SK-N-SH (cell line): ENCODE results near the gene POMGNT1. TPM values are rescaled to one million over a fixed set of nuclear protein-coding genes. Genes with fewer than 3 reads are reported as not detected.

Experiments used
- CTCF ChIA-PET: fragments of 300-600, 350-600 bp; formaldehyde crosslinking; extraction: SDS; loops from one replicate; lab custom pipeline; 2021; lab: Yijun Ruan, JAX
- POLR2A ChIA-PET: fragments of 350-600 bp; sonication (Branson Sonifier 250); formaldehyde crosslinking; extraction: SDS; loops from one replicate; lab custom pipeline; 2020; ENCODE audit warnings: antibody characterized with exemption, inconsistent platforms; lab: Yijun Ruan, JAX
- DNase-seq: peaks from one replicate; pipeline ENCODE4 v3.0.0; 2012
- H2AFZ ChIP-seq: fragments of 200-600 bp; sonication (generic); 2 replicates; pipeline ENCODE4 v1.8.1; 2016; ENCODE audit warnings: antibody characterized with exemption, mild to moderate bottlenecking, low read depth
- H3F3A ChIP-seq: fragments of 200-600 bp; sonication (generic); replicated peaks from 2 replicates; pipeline ENCODE3; 2016; ENCODE audit warnings: antibody characterized with exemption, mild to moderate bottlenecking; ENCODE audit not compliant: insufficient read depth
- H3K27ac ChIP-seq, 2 experiments: fragments of 200-500 bp in 1 of 2; fragments of 200-600 bp in 1 of 2; sonication (Bioruptor generic) in 1 of 2; sonication (generic), shearing (Covaris generic) in 1 of 2; 2 replicates each; pipeline versions ENCODE4 v1.5.1 to v1.6.1; 2014 to 2016; ENCODE audit warnings: low read depth in 2 of 2, inconsistent platforms in 1 of 2, low read length in 1 of 2, mild to moderate bottlenecking in 1 of 2, mixed read lengths in 1 of 2
- H3K27me3 ChIP-seq: fragments of 200-600 bp; sonication (generic), shearing (Covaris generic); 2 replicates; pipeline ENCODE4 v1.6.1; 2016; ENCODE audit warnings: mixed run types; ENCODE audit not compliant: insufficient read depth
- H3K36me3 ChIP-seq, 2 experiments: fragments of 200-500 bp in 1 of 2; fragments of 200-600 bp in 1 of 2; sonication (Bioruptor generic) in 1 of 2; sonication (generic) in 1 of 2; replicated peaks in 1 of 2; 2 replicates each; pipeline versions ENCODE3 to v1.5.1; 2014 to 2016; ENCODE audit warnings: low read length in 1 of 2, mild to moderate bottlenecking in 1 of 2; ENCODE audit not compliant: insufficient read depth in 2 of 2, control insufficient read depth in 1 of 2
- H3K4me1 ChIP-seq, 2 experiments: fragments of 200-500 bp in 1 of 2; fragments of 200-600 bp in 1 of 2; sonication (Bioruptor generic) in 1 of 2; sonication (generic), shearing (Covaris generic) in 1 of 2; 2 replicates each; pipeline versions ENCODE4 v1.5.1 to v1.6.1; 2014 to 2016; ENCODE audit warnings: low read depth in 1 of 2, low read length in 1 of 2, mixed run types in 1 of 2; ENCODE audit not compliant: insufficient read depth in 2 of 2, control insufficient read depth in 1 of 2
- H3K4me2 ChIP-seq: fragments of 200-600 bp; sonication (generic), shearing (Covaris generic); 2 replicates; pipeline ENCODE4 v1.6.1; 2017; ENCODE audit warnings: mixed run types
- H3K4me3 ChIP-seq, 2 experiments: fragments of 200-500 bp in 1 of 2; fragments of 200-600 bp in 1 of 2; sonication (Bioruptor generic) in 1 of 2; sonication (generic), shearing (Covaris generic) in 1 of 2; 2 replicates each; pipeline versions ENCODE4 v1.5.1 to v1.8.1; 2014 to 2016; ENCODE audit warnings: low read depth in 2 of 2, inconsistent platforms in 1 of 2, low read length in 1 of 2, mild to moderate bottlenecking in 1 of 2, mixed read lengths in 1 of 2, moderate library complexity in 1 of 2
- H3K79me2 ChIP-seq: fragments of 200-600 bp; sonication (generic); 2 replicates; pipeline ENCODE4 v1.8.1; 2017; ENCODE audit warnings: mild to moderate bottlenecking; ENCODE audit not compliant: insufficient read depth
- H3K9ac ChIP-seq: fragments of 200-600 bp; sonication (generic); 2 replicates; pipeline ENCODE4 v1.6.1; 2017; ENCODE audit warnings: mixed run types
- H3K9me2 ChIP-seq: fragments of 200-600 bp; sonication (generic); 2 replicates; pipeline ENCODE4 v1.6.1; 2017; ENCODE audit warnings: mixed run types
- H3K9me3 ChIP-seq: fragments of 200-600 bp; sonication (generic); 2 replicates; pipeline ENCODE4 v1.6.1; 2017; ENCODE audit warnings: mixed run types, mild to moderate bottlenecking, moderate library complexity
- H4K20me1 ChIP-seq: fragments of 200-600 bp; sonication (generic); 2 replicates; pipeline ENCODE4 v1.6.1; 2017; ENCODE audit warnings: mild to moderate bottlenecking, mixed run types; ENCODE audit not compliant: insufficient read depth
- CHD2 ChIP-seq: fragments of 150-350 bp; IDR thresholded peaks from 2 replicates; pipeline ENCODE4 v1.6.1; 2018; ENCODE audit warnings: low read length; ENCODE audit not compliant: partially characterized antibody
- FOSL2 ChIP-seq: IDR thresholded peaks from 2 replicates; pipeline ENCODE4 v1.4.0; 2012; ENCODE audit warnings: low read depth, mild to moderate bottlenecking, moderate library complexity, borderline replicate concordance
- FOXJ3 ChIP-seq: sonication (generic); formaldehyde crosslinking; IDR thresholded peaks from 2 replicates; pipeline ENCODE4 v1.5.1; 2020; ENCODE audit warnings: mild to moderate bottlenecking, missing genetic modification reagents
- JUND ChIP-seq: IDR thresholded peaks from 2 replicates; pipeline ENCODE4 v1.4.0; 2012
- POLR2AphosphoS5 ChIP-seq: IDR thresholded peaks from 2 replicates; pipeline ENCODE4 v1.6.1; 2012; ENCODE audit warnings: low read depth, low read length
- RAD21 ChIP-seq: IDR thresholded peaks from 2 replicates; pipeline ENCODE4 v1.6.1; 2012; ENCODE audit warnings: mild to moderate bottlenecking, low read length
- SIN3A ChIP-seq: IDR thresholded peaks from 2 replicates; pipeline ENCODE4 v1.6.1; 2012; ENCODE audit warnings: low read depth, mild to moderate bottlenecking, low read length, moderate library complexity, borderline replicate concordance
- SMC3 ChIP-seq: IDR thresholded peaks from 2 replicates; pipeline ENCODE4 v1.6.1; 2012; ENCODE audit warnings: low read depth, low read length, improper control_type of control experiment
- TCF12 ChIP-seq: IDR thresholded peaks from 2 replicates; pipeline ENCODE4 v1.4.0; 2012
- WGBS: methylation state at CpG from one replicate; pipeline ENCODE4 v1.1.6; 2017; ENCODE audit warnings: low lambda C conversion rate; 5-methylcytosine and 5-hydroxymethylcytosine counted together
- polyA plus RNA-seq, 3 experiments: library from polyadenylated mRNA; depleted of rRNA; stranded (reverse); fragments of >200 nt; gene quantifications; 2 replicates each; pipeline ENCODE4 v1.2.3, GENCODE V29; 2012
- TF ChIP-seq, protein P1 (sequence below): IDR thresholded peaks from 2 replicates; pipeline ENCODE4 v1.4.0; 2012; ENCODE audit warnings: low read depth, borderline replicate concordance
- TF ChIP-seq, protein P2 (sequence below): IDR thresholded peaks from 2 replicates; pipeline ENCODE4; 2012
- TF ChIP-seq, protein P3 (sequence below): IDR thresholded peaks from 2 replicates; pipeline ENCODE4 v1.6.1; 2012; ENCODE audit warnings: mild to moderate bottlenecking, low read depth, low read length, moderate library complexity

POMGNT1 gene
- polyA plus RNA-seq, 1 of the 3 experiments (the other 2 are of a cell fraction) = 165 TPM

DNA sequence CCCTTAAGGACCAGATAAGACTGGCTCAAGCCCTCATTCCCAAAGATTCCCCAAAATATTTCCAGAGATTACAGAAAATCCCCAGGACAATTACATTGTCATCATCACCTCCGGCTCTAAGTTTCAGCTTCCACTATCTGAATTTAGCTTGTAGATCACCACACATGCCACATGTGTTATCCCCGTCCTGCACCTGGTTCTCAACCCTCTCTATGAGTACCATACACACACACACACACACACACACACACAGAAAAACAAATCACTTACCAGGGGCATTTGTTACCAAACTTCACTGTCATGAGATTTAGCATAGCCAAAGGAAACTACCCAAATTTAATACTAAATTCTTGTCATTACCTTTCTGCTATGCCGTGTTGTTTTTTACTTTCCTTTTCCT is 38.7 kb downstream of the POMGNT1 start:
- POLR2A ChIA-PET = no interaction called here
- Histone ChIP-seq H3K9me3 (no peaks in the 10 kb centered on the region), H3K27ac (no peak overlapping the region), H3K27me3 (no peaks in the 10 kb centered on the region), H3K9me2 (no peaks in the 10 kb centered on the region), H3F3A (no peaks in the 10 kb centered on the region), H3K4me1 (no peaks in the 10 kb centered on the region), H4K20me1 (no peaks in the 10 kb centered on the region), H2AFZ (0 out of 2 replicates have a peak overlapping the region, but pooled peaks have one; percentile 35), H3K79me2 (no peaks in the 10 kb centered on the region), H3K4me3 (no peak overlapping the region), H3K9ac (no peak overlapping the region), H3K36me3 (no peaks in the 10 kb centered on the region), H3K4me2 (no peak overlapping the region)
- no peak for TF ChIP-seq FOSL2
- TF ChIP-seq, protein P1, sequence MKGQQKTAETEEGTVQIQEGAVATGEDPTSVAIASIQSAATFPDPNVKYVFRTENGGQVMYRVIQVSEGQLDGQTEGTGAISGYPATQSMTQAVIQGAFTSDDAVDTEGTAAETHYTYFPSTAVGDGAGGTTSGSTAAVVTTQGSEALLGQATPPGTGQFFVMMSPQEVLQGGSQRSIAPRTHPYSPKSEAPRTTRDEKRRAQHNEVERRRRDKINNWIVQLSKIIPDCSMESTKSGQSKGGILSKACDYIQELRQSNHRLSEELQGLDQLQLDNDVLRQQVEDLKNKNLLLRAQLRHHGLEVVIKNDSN = no peak
- TF ChIP-seq, protein P2, sequence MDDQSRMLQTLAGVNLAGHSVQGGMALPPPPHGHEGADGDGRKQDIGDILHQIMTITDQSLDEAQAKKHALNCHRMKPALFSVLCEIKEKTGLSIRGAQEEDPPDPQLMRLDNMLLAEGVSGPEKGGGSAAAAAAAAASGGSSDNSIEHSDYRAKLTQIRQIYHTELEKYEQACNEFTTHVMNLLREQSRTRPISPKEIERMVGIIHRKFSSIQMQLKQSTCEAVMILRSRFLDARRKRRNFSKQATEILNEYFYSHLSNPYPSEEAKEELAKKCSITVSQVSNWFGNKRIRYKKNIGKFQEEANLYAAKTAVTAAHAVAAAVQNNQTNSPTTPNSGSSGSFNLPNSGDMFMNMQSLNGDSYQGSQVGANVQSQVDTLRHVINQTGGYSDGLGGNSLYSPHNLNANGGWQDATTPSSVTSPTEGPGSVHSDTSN = no peak
- TF ChIP-seq SMC3 = no peak
- TF ChIP-seq JUND = no peak
- TF ChIP-seq FOXJ3 (CRISPR knock-in tag) = no peak
- TF ChIP-seq POLR2AphosphoS5 = no peak
- no peak for TF ChIP-seq TCF12
- no peak for TF ChIP-seq CHD2
- no peak for TF ChIP-seq SIN3A
- no peak for TF ChIP-seq RAD21
- TF ChIP-seq, protein P3, sequence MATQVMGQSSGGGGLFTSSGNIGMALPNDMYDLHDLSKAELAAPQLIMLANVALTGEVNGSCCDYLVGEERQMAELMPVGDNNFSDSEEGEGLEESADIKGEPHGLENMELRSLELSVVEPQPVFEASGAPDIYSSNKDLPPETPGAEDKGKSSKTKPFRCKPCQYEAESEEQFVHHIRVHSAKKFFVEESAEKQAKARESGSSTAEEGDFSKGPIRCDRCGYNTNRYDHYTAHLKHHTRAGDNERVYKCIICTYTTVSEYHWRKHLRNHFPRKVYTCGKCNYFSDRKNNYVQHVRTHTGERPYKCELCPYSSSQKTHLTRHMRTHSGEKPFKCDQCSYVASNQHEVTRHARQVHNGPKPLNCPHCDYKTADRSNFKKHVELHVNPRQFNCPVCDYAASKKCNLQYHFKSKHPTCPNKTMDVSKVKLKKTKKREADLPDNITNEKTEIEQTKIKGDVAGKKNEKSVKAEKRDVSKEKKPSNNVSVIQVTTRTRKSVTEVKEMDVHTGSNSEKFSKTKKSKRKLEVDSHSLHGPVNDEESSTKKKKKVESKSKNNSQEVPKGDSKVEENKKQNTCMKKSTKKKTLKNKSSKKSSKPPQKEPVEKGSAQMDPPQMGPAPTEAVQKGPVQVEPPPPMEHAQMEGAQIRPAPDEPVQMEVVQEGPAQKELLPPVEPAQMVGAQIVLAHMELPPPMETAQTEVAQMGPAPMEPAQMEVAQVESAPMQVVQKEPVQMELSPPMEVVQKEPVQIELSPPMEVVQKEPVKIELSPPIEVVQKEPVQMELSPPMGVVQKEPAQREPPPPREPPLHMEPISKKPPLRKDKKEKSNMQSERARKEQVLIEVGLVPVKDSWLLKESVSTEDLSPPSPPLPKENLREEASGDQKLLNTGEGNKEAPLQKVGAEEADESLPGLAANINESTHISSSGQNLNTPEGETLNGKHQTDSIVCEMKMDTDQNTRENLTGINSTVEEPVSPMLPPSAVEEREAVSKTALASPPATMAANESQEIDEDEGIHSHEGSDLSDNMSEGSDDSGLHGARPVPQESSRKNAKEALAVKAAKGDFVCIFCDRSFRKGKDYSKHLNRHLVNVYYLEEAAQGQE = no peak
- CTCF ChIA-PET = no interaction called here
- DNase-seq = no peak
- WGBS = 56% methylated on average over 3 of the region's 3 CpGs
